GM21529 (cell line): ENCODE data around the gene GPHN.
"Not testable (repeated sequence)": the region's sequence is repeated elsewhere in the genome, so short reads cannot be mapped to it uniquely, and the experiment has no call there.

Experiments used
- ATAC-seq: cut with Tn5 transposase; IDR thresholded peaks from one replicate; pipeline ENCODE4 v1.9.1; 2021; ENCODE audit not compliant: unreplicated experiment

Gene GPHN

DNA sequence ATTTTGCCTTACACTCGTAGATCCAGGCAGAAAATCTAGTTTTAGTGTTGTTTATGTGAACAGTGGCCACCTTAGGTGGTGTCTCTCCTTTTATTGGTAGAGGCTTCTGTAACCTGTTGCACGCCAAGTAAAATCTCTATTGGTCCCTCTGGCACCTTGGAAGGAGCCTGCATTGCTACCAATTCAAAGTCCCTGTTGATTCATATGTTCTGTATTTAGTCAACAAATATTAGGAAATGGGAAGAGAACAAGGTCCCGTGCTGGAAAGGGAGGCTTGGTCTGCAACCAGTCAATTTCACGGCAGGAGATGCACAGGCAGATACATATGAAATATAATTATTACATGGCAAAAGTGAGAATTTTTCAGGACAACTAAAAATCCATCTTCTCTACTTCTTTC, 6.4 kb upstream of the GPHN start:
- no peak for ATAC-seq

DNA sequence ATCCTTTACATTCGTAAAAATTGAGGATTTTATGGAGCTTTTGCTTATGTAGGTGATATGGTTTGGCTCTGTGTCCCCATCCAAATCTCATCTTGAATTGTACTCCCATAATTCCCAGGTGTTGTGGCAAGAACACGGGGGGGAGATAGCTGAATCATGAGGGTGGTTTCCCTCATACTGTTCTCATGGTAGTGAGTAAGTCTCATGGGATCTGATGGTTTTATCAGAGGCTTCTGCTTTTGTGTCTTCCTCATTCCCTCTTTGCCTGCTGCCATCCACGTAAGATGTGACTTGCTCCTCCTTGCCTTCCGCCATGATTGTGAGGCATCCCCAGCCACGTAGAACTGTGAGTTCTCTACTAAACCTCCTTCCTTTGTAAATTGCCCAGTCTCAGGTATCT, 5.1 kb upstream of the GPHN start:
- ATAC-seq: not testable (repeated sequence)

DNA sequence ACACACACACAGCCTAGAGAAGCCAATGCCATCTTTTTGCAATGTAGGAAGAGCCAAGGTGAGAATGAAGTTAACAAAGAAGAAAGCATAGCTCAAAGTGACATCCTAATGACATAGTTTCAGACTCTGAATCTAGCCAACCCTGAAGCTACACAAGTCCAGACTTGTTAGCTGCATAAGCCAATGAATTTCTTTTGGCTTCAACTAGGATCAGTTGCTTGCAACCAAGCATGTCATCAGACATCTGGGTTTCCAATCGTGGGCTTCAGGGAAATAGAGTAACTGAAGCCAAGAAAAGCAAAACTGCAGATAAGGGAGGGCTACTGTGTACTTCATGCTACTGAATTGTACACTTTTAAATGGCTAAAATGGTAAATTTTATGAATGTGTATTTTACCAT, 4.4 kb upstream of the GPHN start:
- ATAC-seq: no peak

DNA sequence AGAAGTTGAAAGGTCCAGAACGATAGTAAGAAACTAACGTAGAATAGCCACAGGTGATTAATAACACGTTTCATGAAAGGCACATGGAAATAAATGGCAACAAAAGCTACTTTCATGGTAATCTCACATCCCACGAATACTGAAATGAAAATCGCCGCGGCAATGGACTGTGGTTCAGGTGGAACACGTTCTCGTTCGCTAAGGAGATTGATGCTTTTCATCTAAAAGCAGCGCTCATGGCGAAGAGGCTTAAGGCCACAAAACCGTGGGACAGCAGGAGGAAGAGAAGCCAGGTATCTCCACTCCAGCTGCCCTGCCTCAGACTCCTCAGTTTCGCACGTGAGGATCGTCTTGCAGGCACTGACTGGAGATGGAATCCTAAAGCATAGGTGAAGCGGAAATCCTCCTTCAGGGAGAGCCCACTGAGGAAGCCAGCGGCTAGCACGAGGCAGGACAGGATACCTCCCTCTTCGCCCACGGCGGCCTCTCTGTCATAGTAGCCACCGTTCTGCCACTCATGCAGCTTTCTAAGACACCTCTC, 696 bp upstream of the GPHN start:
- ATAC-seq: peak; percentile 24

DNA sequence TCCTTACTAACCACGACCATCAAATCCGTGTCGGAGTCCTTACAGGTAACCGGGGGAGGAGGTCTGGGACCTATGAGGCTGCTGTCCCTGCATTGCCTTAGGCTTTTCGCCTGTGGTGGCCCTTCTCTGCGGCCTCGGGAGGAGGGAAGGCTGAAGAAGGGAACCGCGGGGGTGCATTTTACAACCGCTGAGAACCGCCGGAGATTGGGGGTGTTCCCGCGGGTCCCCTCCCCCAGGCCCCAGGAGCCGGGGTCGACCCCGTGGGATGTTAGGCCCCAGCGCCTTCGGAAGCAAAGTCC, 549 bp downstream of the GPHN start:
- no peak for ATAC-seq

DNA sequence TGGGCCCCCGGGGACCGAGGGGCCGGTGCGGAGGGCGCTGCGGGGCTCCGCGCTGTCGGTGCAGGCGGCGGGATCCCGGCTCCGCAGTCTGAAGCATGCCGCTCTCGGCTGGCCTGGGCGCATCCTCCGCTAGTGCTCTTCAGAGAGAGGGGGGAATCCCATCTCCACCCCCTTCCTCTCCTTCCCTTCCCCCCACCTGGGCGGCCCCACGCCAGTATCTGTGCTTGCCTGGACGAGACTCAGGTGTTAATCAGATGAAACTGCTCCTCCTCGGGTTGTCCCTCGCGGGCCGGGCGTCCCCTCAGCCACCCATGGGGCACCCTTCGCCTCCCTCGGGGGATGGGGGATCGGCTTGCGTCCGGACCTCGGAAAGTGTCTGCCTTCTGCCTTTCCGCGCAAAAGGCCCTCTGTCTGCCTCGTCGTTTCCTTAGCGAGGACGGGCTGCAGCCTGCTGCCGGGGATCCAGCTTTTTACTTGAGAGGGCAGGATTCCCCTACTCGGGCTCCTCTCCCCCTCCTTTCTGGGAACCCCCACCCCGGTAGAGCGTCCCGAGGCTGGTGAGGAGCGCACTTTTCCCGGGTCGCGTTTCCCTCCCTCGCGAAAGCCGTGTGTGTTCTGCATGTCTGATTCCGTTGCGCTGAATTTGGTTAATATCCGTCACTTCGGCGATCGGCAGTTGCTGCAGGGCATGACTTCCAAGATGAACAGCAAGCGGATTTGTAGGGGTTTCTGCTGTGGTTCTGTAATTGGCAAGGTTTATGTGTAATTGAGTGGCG, 1.1 kb downstream of the GPHN start:
- peak; percentile 38 for ATAC-seq

DNA sequence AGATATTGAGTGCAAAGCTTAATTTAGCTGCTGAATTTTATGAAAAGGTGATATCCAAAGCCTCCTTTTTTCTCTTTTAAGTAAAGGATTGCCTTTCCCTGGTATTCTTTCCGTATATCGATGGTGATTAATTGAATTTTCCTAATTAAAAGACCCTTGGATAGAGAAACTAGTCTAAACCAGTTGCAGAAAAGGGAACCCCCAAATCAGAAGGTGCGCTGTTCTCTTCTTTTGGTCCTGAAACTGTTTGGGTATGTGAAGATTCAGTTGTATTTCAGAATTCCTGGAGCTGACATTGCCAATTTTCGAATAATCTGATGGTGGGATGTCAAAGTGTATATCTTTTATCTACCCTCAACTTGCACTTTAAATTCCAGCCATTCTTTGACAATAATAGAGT, 1.9 kb downstream of the GPHN start:
- no peak for ATAC-seq

DNA sequence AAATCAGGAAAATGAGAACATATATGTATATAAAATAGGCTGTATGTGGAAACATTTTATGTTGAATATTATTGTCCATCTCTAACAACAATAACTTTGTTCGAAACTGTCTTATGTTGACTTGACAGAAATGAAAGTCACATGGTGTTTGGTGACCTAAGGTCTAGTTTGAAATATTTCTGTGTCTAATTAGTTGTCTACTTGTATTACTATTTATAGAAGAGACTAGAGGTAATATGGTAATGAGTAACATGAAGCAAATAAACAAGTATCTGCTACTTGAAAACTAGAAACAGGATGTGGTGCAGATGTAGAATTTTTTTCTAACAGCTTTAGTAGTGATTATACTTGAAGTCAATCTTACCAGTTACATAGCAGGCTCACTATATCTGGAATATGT, 3.9 kb downstream of the GPHN start:
- no peak for ATAC-seq

DNA sequence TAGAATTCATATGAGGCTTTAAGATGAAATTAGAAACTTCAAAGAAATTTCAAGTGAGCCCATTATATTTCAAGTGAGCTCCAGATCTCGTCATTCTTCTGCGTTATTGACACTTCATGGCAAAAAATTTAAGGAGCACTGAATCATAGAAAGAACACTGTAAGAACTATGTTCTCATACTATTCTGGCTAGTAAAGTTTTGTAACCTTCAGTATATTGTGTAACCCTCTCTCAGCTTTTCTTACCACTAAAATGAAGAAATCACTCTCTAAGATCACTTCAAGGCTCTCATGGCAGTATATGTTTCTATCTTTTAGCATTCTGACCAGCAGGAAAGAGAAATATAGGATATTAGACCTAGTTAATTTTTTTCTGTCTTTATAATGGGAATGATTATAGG, 6.3 kb downstream of the GPHN start:
- ATAC-seq: no peak

DNA sequence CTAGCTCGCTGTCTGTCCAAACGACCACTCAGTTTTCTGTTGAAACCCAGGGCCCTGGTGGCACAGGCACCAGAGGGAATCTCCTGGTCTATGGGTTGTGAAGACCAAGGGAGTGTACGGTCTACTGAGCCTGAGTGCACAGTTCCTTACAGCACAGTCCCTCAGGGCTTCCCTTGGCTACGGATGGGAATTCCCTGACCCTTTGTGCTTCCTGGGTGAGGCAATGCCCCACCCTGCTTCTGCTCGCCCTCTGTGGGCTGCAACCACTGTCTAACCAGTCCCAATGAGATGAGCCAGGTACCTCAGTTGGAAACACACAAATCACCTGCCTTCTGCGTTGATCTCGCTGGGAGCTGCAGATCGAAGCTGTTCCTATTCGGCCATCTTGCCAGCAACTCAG, 22.6 kb downstream of the GPHN start:
- ATAC-seq: no peak

DNA sequence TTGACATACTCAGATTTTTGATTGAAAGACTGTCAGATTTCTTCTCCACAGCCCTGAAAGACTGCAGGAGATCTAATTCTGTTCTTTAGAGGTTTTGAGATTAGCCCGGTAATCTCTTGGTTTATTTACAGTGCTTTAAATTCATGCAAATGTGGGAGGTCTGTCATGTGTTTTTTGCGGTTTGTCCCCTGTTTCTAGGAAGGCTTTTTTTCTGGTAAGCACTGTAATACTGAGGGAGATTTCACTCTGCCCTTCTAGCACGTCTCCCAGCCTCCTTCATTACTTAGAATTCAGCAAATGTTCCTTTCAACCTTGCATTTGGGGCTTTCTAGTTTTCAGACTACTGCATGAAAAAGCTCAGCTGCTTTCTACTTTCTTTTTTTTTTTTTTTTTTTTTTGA, 31.1 kb downstream of the GPHN start:
- no peak for ATAC-seq

DNA sequence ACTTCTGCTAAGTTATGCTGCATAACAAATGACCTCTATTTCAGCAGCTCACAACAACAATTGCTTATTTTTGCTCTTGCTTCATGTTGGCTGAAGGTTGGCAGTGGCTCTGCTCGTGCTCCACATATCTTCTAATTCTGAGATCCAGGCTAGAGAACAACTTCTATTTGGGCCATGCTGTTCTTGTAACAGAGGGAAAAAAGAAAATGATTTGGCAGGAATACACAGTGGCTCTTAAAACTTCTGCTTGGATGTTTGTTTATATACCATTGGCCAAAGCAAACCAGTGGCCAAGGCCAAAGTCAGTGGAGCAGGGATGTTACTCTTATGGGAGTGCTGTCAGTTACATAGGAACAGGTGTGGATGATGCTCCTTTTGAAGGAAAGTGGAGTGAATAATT, 32.1 kb downstream of the GPHN start:
- no peak for ATAC-seq

DNA sequence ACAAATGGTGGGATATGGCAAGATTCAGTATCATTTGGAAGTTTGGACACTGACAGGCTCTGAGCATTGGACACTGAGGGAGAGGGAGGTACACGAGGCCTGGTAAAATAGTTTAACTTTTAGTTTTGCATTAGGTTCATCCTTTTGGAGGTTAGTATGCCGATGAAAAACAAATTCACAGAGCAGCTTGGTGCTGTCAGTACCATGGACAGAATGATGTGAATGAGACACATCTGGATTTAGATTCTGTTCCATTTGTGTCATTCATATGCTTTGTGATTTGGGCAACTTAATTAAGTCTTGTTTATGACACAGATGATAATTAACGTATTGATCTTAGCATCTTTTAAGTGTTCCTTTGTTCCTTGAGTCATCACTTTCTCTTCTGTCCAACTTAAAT, 33.7 kb downstream of the GPHN start:
- no peak for ATAC-seq

DNA sequence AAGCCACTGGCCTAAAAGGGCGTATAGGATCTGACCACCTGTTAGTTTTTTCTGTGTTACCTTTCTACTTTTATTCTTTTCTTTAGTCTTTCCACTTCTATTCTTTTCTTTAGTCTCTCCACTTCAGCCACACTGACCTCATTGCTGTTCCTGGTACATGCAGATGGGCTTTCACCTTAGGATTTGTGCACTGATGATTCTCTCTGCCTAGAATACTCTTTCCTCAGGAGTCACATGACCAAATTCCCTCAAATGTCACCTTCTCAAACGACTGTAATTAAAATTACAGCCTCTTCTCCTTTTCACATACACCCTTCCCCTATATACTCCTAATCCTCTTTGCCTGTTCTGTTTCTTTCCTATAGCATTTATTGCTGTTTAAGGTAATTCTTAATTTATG, 36.0 kb downstream of the GPHN start:
- no peak for ATAC-seq

DNA sequence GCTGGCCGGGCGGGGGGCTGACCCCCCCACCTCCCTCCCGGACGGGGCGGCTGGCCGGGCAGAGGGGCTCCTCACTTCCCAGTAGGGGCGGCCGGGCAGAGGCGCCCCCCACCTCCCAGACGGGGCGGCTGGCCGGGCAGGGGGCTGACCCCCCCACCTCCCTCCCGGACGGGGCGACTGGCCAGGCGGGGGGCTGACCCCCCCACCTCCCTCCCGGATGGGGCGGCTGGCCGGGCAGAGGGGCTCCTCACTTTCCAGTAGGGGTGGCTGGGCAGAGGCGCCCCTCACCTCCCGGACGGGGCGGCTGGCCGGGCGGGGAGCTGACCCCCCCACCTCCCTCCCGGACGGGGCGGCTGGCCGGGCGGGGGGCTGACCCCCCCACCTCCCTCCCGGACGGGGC, 37.2 kb downstream of the GPHN start:
- not testable (repeated sequence) for ATAC-seq

DNA sequence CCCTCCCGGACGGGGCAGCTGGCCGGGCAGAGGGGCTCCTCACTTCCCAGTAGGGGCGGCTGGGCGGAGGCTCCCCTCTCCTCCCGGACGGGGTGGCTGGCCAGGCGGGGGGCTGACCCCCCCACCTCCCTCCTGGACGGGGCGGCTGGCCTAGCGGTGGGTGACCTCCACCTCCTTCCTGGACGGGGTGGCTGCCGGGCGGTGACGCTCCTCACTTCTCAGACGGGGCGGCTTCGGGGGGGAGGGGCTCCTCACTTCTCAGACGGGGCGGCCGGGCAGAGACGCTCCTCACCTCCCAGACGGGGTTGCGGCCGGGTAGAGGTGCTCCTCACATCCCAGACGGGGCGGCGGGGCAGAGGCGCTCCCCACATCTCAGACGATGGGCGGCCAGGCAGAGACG, 37.8 kb downstream of the GPHN start:
- not testable (repeated sequence) for ATAC-seq

DNA sequence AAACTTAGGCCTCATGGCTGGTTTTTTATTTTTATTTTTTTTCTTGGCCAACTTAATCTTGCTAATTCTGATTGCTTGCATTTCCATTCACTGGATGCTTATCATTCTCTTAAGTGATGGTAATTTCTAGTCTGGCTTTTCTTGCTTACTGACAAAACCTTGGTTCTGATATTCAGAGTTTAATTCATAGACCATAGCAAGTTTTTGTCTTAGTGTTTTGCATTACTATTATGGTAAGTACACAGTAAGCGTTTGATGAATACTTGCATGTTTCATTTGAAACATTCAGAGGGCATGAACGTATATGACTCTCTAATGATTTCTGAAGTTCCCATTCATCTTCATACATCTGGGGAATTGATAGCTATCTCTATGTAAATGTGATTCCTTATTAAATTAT, 55.8 kb downstream of the GPHN start:
- ATAC-seq: no peak

DNA sequence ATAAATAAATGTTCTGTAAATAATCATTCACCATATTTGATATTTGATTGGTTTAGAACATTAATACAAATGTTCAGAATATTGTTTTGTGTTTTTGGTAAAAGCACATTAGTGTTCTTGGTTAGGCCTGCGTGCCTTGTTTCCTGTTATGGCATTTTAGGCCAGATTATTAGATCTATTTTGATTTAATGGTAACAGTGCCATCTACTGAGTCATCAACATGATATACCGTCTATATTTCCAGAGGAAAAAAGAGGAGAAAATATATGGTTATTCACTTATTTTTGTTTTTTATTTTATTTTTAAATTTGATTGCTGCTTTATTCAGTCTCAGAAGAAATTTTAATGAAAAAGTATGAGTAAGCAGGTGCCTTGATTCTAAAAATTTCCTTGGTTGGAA, 60.3 kb downstream of the GPHN start:
- no peak for ATAC-seq

DNA sequence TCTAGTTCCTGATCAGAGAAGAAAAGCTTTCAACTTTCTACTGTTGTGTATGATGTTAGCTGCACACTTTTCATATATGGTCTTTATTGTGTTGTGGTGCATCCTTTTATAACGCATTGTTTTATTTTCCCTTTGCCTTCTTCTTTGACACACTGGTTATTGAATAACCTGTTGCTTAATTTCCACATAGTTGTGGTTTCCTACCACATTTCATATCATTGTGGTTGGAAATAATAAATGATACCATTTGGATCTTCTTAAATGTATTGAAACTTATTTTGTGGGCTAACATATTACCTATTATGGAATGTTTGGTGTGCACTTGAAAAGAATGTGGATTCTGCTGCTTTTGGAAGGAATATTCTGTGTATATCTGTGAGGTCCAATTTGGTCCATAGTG, 64.9 kb downstream of the GPHN start:
- ATAC-seq: no peak

DNA sequence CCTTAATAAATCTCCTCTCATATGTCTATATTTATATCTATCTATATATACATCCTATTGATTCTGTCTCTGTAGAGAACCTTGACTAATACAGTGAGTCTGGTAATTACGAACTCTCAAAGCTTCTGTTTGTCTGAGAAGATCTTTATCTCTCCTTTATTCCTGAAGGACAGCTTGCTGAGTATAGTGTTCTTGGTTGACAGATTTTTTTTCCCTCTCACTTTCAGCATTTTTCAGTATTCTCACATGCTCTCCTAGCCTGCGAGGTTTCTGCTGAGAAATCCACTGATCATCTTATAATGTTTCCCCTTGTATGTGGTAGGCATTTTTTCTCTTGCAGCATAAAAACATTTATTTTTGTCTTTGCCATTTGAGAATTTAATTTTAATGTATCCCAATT, 67.1 kb downstream of the GPHN start:
- ATAC-seq: no peak

DNA sequence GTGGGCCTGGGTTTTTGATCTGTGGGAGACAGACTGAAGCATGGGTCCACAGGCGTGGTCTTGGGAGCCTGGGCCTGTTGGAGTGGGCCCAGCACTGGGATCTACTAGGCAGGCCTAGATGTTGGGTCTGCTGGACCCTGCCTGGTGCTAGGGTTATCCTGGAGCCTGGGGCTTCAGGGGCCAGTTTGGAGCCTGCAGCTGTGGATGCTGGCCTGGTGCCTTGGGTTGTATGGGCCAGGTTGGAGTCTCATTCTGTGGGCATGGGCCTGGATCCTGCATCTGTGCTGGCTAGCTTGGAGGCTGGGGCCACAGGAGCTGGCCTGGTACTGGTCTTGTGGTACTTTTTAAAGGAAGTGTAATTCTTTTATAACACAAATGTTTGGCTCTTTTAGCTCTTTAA, 68.0 kb downstream of the GPHN start:
- no peak for ATAC-seq

DNA sequence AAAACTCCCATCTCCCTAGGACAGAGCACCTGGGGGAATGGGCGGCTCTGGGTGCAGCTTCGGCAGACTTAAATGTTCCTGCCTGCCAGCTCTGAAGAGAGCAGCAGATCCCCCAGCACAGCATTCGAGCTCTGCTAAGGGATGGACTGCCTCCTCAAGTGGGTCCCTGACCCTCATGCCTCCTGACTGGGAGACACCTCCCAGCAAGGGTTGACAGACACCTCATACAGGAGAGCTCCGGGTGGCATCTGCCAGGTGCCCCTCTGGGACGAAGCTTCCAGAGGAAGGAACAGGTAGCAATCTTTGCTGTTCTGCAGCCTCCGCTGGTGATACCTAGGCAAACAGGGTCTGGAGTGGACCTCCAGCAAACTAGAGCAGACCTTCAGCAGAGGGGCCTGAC, 79.8 kb downstream of the GPHN start:
- ATAC-seq: not testable (repeated sequence)

DNA sequence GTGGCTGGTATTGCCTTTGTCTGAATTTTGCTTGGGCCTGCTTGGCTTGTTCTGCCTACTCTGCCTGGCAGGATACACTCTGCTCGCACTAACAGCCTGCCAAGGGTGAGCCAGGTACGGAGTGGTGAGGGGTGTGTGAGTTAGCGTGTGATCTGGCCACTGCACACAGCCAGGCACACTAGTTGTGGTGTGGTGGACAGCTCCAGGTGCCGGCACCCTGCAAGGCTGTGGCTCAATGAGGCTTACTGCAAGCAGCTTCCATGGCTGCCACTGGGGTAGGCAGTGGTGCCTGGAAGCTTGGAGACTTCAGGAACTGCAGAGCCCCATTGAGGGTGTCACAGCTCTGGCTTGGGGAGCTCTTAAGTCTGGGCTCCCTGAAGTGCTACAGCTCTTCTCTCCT, 87.4 kb downstream of the GPHN start:
- no peak for ATAC-seq
